Fibroblast of lung (primary cell): ENCODE measurements around the gene PARP12.

Experiments used
- CTCF ChIP-seq, 2 donors: IDR thresholded peaks in 1 of 2; conservative IDR thresholded peaks in 1 of 2; 1 replicate in 1 of 2; 2 replicates in 1 of 2; pipeline ENCODE4 v1.5.1; 2011 to 2012; ENCODE audit warnings: low read length in 2 of 2, control low read depth in 1 of 2, inconsistent platforms in 1 of 2, low read depth in 1 of 2, mild to moderate bottlenecking in 1 of 2
- EZH2 ChIP-seq: IDR thresholded peaks from 2 replicates; pipeline ENCODE4 v1.5.1; 2012; ENCODE audit warnings: low read length, control low read depth, mild to moderate bottlenecking; ENCODE audit errors: missing control alignments

- no peak for TF ChIP-seq CTCF (conservative IDR thresholded peaks at IDR 0.05 in 1 of 2, IDR thresholded peaks at IDR 0.05 in 1 of 2; ENCODE audit: low read depth in 1 of 2, low read length in 2 of 2)
- no peak for TF ChIP-seq EZH2
Measured at GRCh38 chr7:140026935-140027334, 35.8 kb downstream of the PARP12 start.
